HG03108 (cell line): ENCODE results near the gene FRYL.
A peak's percentile ranks its signal among the peaks of the same experiment; 100 is the strongest.
"Not testable (repeated sequence)": the region's sequence is repeated elsewhere in the genome, so short reads cannot be mapped to it uniquely, and the experiment has no call there.

Source experiments
- ATAC-seq: cut with Tn5 transposase; IDR thresholded peaks from one replicate; pipeline ENCODE4 v1.9.1; 2021; ENCODE audit warnings: moderate library complexity; ENCODE audit not compliant: unreplicated experiment

FRYL gene

GRCh38 chr4:48779998-48780864, at the start of gene FRYL:
TSS of gene FRYL (minus strand) at chr4:48780279. CDS start at chr4:48634410, 145,869 bp downstream.
- ATAC-seq = peak; percentile 89

- ATAC-seq = no peak
These were observed 47.5 kb upstream of the FRYL start for GRCh38 chr4:48827622-48828021.

- not testable (repeated sequence) for ATAC-seq
These were observed 41.4 kb upstream of the FRYL start for GRCh38 chr4:48821431-48821830.

- ATAC-seq = no peak
These were observed 36.9 kb upstream of the FRYL start for GRCh38 chr4:48816971-48817370.

GRCh38 chr4:48816297-48816696, 36.2 kb upstream of the FRYL start:
- ATAC-seq = not testable (repeated sequence)

GRCh38 chr4:48815483-48815882, 35.4 kb upstream of the FRYL start:
- peak; percentile 42 for ATAC-seq

- ATAC-seq = peak; percentile 49
These were observed 33.9 kb upstream of the FRYL start for GRCh38 chr4:48813964-48814363.

GRCh38 chr4:48812866-48813265, 32.8 kb upstream of the FRYL start:
- no peak for ATAC-seq

GRCh38 chr4:48804584-48805301, 24.7 kb upstream of the FRYL start:
- no peak for ATAC-seq

- ATAC-seq = no peak
These were observed 21.1 kb upstream of the FRYL start for GRCh38 chr4:48801016-48801715.

GRCh38 chr4:48800155-48800554, 20.1 kb upstream of the FRYL start:
- ATAC-seq = not testable (repeated sequence)

GRCh38 chr4:48799157-48799556, 19.1 kb upstream of the FRYL start:
- ATAC-seq = no peak

GRCh38 chr4:48798117-48798516, 18.0 kb upstream of the FRYL start:
- no peak for ATAC-seq

- ATAC-seq = no peak
These were observed 17.0 kb upstream of the FRYL start for GRCh38 chr4:48796927-48797679.

GRCh38 chr4:48796191-48796926, 16.3 kb upstream of the FRYL start:
- no peak for ATAC-seq

GRCh38 chr4:48795108-48795507, 15.0 kb upstream of the FRYL start:
- ATAC-seq = no peak

GRCh38 chr4:48792348-48793006, 12.4 kb upstream of the FRYL start:
- ATAC-seq = no peak

GRCh38 chr4:48791313-48791712, 11.2 kb upstream of the FRYL start:
- ATAC-seq = no peak

GRCh38 chr4:48790561-48790960, 10.5 kb upstream of the FRYL start:
- ATAC-seq = no peak

- no peak for ATAC-seq
These were observed 7.0 kb upstream of the FRYL start for GRCh38 chr4:48787056-48787455.
